ENCODE data around the gene MAST1. TPM values are rescaled to one million over a fixed set of nuclear protein-coding genes. Genes with fewer than 3 reads are reported as not detected.

Gene MAST1
- total RNA-seq, 1 experiment from 2014 or later = 28.9 TPM

DNA sequence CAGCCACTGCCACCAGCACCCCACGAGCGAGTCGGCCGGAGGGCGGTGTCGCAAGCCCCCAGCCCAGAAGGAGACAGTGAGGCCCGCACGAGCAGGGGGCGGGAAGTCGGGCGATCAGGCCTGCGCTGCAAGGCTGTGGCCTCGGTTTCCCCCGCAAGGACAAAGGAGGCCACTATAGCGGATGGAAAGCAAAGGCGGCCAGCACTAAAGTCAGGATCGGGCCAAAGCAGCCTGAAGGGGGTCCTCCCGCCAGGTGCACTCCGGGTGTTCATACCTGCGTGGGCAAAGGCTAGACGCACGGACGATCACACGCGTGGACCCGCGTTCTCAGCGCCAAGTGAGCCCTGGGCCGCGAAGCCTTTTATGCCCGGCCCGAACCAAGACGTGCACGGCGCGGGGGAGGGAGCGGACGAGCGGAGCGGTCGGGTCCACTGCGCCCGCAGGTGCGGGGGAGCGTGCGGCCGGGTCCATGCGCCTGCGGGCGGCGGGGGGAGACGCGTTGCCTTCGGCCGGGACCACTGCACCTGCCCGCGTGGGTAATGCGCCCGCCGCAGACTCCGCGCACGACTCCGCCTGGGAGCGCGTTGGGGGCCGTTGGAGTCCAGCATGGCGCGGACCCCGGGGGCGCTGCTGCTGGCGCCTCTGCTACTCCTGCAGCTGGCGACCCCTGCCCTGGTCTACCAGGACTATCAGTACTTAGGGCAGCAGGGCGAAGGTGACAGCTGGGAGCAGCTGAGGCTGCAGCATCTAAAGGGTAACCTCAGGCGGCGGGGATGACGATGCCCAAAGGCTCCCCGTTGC, 36.6 kb upstream of the MAST1 start, which contains the start of the genes PRDX2 and THSD8:
TSS of gene PRDX2 (minus strand) at position 335 of the 801 bp plus-strand sequence. CDS start 539 bp downstream, outside the sequence.
TSS of gene THSD8 (plus strand) at position 604 of the 801 bp plus-strand sequence. CDS start at position 607, 3 bp downstream.
- no peak for DNase-seq (ENCODE audit: low read depth, low spot score)
- Histone ChIP-seq H3K79me2 (ENCODE audit: insufficient read depth, low read length) (peaks cover 26% of the 10 kb centered on the region), H3K9me2 (ENCODE audit: insufficient read depth) (no peaks in the 10 kb centered on the region), H3K27ac (ENCODE audit: low read depth, low read length) (peak within 1 kb of the TSS; percentile 86), H3K4me2 (ENCODE audit: low read length) (peak within 1 kb of the TSS; percentile 100), H3K9ac (ENCODE audit: low read length) (peak within 1 kb of the TSS; percentile 94), H3K9me3 (ENCODE audit: control insufficient read depth in 1 of 2, insufficient read depth in 1 of 2, low read depth in 1 of 2, low read length in 2 of 2) (no peaks in the 10 kb centered on the region), H4K20me1 (ENCODE audit: insufficient read depth) (no peaks in the 10 kb centered on the region), H3K4me3 (replicated peaks in 1 of 2; ENCODE audit: low read depth in 1 of 2, low read length in 2 of 2) (peak within 1 kb of the TSS; percentile 93 to 97), H3K36me3 (ENCODE audit: control insufficient read depth in 1 of 2, insufficient read depth in 2 of 2, low read length in 2 of 2) (peaks cover 4 to 19% of the 10 kb centered on the region in 2 experiments; a peak in 3 of 4 replicates), H3K27me3 (ENCODE audit: insufficient read depth, low read length) (no peaks in the 10 kb centered on the region), H3K4me1 (ENCODE audit: control insufficient read depth in 1 of 2, insufficient read depth in 2 of 2, low read length in 2 of 2) (peaks cover 14 to 38% of the 10 kb centered on the region in 2 experiments; a peak in 3 of 4 replicates), H2AFZ (ENCODE audit: low read depth, low read length, poor library complexity, severe bottlenecking) (peak within 1 kb of the TSS; percentile 61)
- BruUV-seq (replicated peaks) = no TSS peak
- ChIA-PET RAD21 (ENCODE audit: low non-redundant PET in 1 of 2, low total read pairs in 2 of 2, uncharacterized antibody in 2 of 2, unreplicated experiment in 2 of 2) (no interaction called here), CTCF (interaction anchor here (1.1 to 1.6 kb wide), 3 partner anchors 27 to 41 kb away, joined by 3 to 4 read pairs (median 4); partner anchors contain the start of gene HOOK2), POLR2A (interaction anchor here (0.7 to 2.3 kb wide), 5 partner anchors 9 to 121 kb away, joined by 3 to 19 read pairs (median 3); partner anchors contain the start of genes JUNB and RTBDN)
- intact Hi-C loops (cut with micrococcal nuclease) = loop anchor here (5.0 kb wide), 1 partner anchor 36 kb away; the partner anchor contains the start of gene MAST1
- TF ChIP-seq SRF (IDR thresholded peaks at IDR 0.05; ENCODE audit: low read depth) (no peak), TCF7L2 (IDR thresholded peaks at IDR 0.05; ENCODE audit: borderline replicate concordance, extremely low read depth, insufficient read depth, insufficient read length) (peak; percentile 88), EGR1 (IDR thresholded peaks at IDR 0.05; ENCODE audit: low read depth) (peak; percentile 77), JUND (IDR thresholded peaks at IDR 0.05) (peak; percentile 94), ELF1 (IDR thresholded peaks at IDR 0.05; ENCODE audit: borderline replicate concordance, low read depth) (no peak), CBX3 (IDR thresholded peaks at IDR 0.05; ENCODE audit: low read depth) (peak; percentile 92; the same call in 1 of the 2 replicates), RAD21 (IDR thresholded peaks at IDR 0.05; ENCODE audit: low read depth) (no peak), REST (IDR thresholded peaks at IDR 0.05; ENCODE audit: low read depth) (no peak), SIN3A (IDR thresholded peaks at IDR 0.05; ENCODE audit: low read depth) (peak; percentile 96), POLR2AphosphoS5 (IDR thresholded peaks at IDR 0.05; ENCODE audit: low read depth, low read length) (peak; percentile 99), FOSL1 (IDR thresholded peaks at IDR 0.05; ENCODE audit: low read depth) (no peak), SP1 (IDR thresholded peaks at IDR 0.05; ENCODE audit: low read depth) (peak; percentile 93), YY1 (IDR thresholded peaks at IDR 0.05; ENCODE audit: extremely low read depth, insufficient replicate concordance, low read depth, low read length) (no peak), ZFX (IDR thresholded peaks at IDR 0.05) (peak; percentile 96), POLR2A (IDR thresholded peaks at IDR 0.05; ENCODE audit: borderline replicate concordance, extremely low read depth, insufficient read depth, insufficient read length) (peak; percentile 99)
- TF ChIP-seq, protein P1, sequence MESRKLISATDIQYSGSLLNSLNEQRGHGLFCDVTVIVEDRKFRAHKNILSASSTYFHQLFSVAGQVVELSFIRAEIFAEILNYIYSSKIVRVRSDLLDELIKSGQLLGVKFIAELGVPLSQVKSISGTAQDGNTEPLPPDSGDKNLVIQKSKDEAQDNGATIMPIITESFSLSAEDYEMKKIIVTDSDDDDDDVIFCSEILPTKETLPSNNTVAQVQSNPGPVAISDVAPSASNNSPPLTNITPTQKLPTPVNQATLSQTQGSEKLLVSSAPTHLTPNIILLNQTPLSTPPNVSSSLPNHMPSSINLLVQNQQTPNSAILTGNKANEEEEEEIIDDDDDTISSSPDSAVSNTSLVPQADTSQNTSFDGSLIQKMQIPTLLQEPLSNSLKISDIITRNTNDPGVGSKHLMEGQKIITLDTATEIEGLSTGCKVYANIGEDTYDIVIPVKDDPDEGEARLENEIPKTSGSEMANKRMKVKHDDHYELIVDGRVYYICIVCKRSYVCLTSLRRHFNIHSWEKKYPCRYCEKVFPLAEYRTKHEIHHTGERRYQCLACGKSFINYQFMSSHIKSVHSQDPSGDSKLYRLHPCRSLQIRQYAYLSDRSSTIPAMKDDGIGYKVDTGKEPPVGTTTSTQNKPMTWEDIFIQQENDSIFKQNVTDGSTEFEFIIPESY (IDR thresholded peaks at IDR 0.05; ENCODE audit: extremely low read depth, insufficient replicate concordance, low read length) = no peak
- TF ChIP-seq, protein P2, sequence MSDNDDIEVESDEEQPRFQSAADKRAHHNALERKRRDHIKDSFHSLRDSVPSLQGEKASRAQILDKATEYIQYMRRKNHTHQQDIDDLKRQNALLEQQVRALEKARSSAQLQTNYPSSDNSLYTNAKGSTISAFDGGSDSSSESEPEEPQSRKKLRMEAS (IDR thresholded peaks at IDR 0.05) = peak; percentile 98
- TF ChIP-seq, protein P3, sequence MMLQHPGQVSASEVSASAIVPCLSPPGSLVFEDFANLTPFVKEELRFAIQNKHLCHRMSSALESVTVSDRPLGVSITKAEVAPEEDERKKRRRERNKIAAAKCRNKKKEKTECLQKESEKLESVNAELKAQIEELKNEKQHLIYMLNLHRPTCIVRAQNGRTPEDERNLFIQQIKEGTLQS (IDR thresholded peaks at IDR 0.05) = no peak
- ATAC-seq = peak; percentile 69
